SU-DHL-6 (cell line): Measurements from ENCODE around the gene SORCS2.

Source experiments
- H2AFZ ChIP-seq: fragments of 200-600 bp; sonication (generic); 2 replicates; pipeline ENCODE4 v1.6.1; 2014; ENCODE audit warnings: low read depth, mild to moderate bottlenecking, moderate library complexity, mixed read lengths, antibody characterized with exemption, low read length; ENCODE audit not compliant: severe bottlenecking
- H3F3A ChIP-seq: fragments of 200-600 bp; shearing (Covaris generic); 2 replicates; pipeline ENCODE4 v1.6.0; 2016; ENCODE audit warnings: antibody characterized with exemption, mild to moderate bottlenecking; ENCODE audit not compliant: insufficient read depth
- H3K27ac ChIP-seq: fragments of 200-600 bp; sonication (generic); 2 replicates; pipeline ENCODE4 v1.5.1; 2016; ENCODE audit warnings: low read depth, mild to moderate bottlenecking, low read length, moderate library complexity, mixed read lengths
- H3K27me3 ChIP-seq: fragments of 200-600 bp; sonication (generic), shearing (Covaris generic); 2 replicates; pipeline ENCODE4 v1.6.0; 2014; ENCODE audit warnings: mild to moderate bottlenecking, low read length
- H3K36me3 ChIP-seq: fragments of 200-600 bp; sonication (generic); 2 replicates; pipeline ENCODE4 v1.6.1; 2014; ENCODE audit warnings: mild to moderate bottlenecking, low read length, mixed read lengths
- H3K4me2 ChIP-seq: fragments of 300-600, 200-600 bp; shearing (Covaris generic), sonication (generic); 2 replicates; pipeline ENCODE4 v1.6.0; 2014; ENCODE audit warnings: low read length, low read depth, mild to moderate bottlenecking; ENCODE audit not compliant: poor library complexity, severe bottlenecking
- H3K4me3 ChIP-seq: fragments of 200-600 bp; sonication (generic); 2 replicates; pipeline ENCODE4 v1.5.1; 2014; ENCODE audit warnings: antibody characterized with exemption, low read length, mild to moderate bottlenecking, mixed read lengths; ENCODE audit not compliant: insufficient read depth, poor library complexity, severe bottlenecking
- H3K79me2 ChIP-seq: fragments of 200-600 bp; sonication (generic); 2 replicates; pipeline ENCODE4 v1.6.1; 2014; ENCODE audit warnings: mild to moderate bottlenecking, low read length, moderate library complexity; ENCODE audit not compliant: insufficient read depth
- H3K9ac ChIP-seq: fragments of 200-600 bp; sonication (generic); 2 replicates; pipeline ENCODE4 v1.7.0; 2014; ENCODE audit warnings: mild to moderate bottlenecking, low read length
- H3K9me2 ChIP-seq: fragments of 200-600 bp; sonication (generic); replicated peaks from 2 replicates; pipeline ENCODE4 v1.6.1; 2014; ENCODE audit warnings: low read length; ENCODE audit not compliant: insufficient read depth
- H3K9me3 ChIP-seq: fragments of 200-600 bp; sonication (generic); 2 replicates; pipeline ENCODE4 v1.6.1; 2014; ENCODE audit warnings: low read length, mixed read lengths; ENCODE audit not compliant: insufficient read depth
- H4K20me1 ChIP-seq: fragments of 200-600 bp; sonication (generic); 2 replicates; pipeline ENCODE4 v1.6.1; 2014; ENCODE audit warnings: low read depth, mild to moderate bottlenecking, antibody characterized with exemption, low read length, moderate library complexity, mixed read lengths
- EZH2phosphoT487 ChIP-seq: fragments of 200-600 bp; sonication (generic), shearing (Covaris generic); conservative IDR thresholded peaks from 2 replicates; pipeline ENCODE4 v1.6.1; 2018; ENCODE audit warnings: mild to moderate bottlenecking, antibody characterized with exemption, low read length, moderate library complexity, mixed read lengths
- TF ChIP-seq, protein P1 (sequence below): fragments of 200-600 bp; sonication (generic); IDR thresholded peaks from one replicate; pipeline ENCODE4 v1.5.1; 2017; ENCODE audit warnings: antibody characterized with exemption, mild to moderate bottlenecking, low read length, moderate library complexity; ENCODE audit not compliant: insufficient read depth, poor library complexity, severe bottlenecking

Gene SORCS2

DNA sequence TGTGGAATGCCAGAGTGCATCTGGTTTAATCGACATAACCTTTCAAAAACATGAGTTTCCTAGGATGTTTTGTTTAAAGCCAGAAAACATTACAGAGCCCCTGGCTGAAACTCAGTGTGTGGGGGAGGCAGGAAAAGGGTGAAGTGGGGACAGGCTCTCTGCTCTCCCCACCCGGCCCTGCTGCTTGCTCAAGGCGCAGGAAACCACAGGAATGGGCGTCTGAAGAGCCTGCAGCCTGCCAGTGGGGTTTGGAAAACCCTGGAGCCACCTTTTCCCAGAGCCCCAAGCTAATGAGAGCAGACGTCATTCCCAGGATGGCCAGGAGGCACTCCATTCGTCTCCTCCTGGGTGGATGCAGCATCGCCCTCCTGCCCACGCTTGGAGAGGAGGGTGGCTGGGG lies 506.7 kb downstream of the SORCS2 start:
- no peaks in the 10 kb centered on the region for H3K36me3 ChIP-seq
- H3K4me2 ChIP-seq, result no peak overlapping the region
- TF ChIP-seq, protein P1, sequence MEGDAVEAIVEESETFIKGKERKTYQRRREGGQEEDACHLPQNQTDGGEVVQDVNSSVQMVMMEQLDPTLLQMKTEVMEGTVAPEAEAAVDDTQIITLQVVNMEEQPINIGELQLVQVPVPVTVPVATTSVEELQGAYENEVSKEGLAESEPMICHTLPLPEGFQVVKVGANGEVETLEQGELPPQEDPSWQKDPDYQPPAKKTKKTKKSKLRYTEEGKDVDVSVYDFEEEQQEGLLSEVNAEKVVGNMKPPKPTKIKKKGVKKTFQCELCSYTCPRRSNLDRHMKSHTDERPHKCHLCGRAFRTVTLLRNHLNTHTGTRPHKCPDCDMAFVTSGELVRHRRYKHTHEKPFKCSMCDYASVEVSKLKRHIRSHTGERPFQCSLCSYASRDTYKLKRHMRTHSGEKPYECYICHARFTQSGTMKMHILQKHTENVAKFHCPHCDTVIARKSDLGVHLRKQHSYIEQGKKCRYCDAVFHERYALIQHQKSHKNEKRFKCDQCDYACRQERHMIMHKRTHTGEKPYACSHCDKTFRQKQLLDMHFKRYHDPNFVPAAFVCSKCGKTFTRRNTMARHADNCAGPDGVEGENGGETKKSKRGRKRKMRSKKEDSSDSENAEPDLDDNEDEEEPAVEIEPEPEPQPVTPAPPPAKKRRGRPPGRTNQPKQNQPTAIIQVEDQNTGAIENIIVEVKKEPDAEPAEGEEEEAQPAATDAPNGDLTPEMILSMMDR, result no peak
- TF ChIP-seq EZH2phosphoT487, result no peak
- H3K9me2 ChIP-seq, result no peaks in the 10 kb centered on the region
- no peak overlapping the region for H3K9ac ChIP-seq
- H3K9me3 ChIP-seq, result no peaks in the 10 kb centered on the region
- no peak overlapping the region for H3K4me3 ChIP-seq
- no peak overlapping the region for H3K27ac ChIP-seq
- H3K79me2 ChIP-seq, result no peaks in the 10 kb centered on the region
- H3F3A ChIP-seq, result no peaks in the 10 kb centered on the region
- H2AFZ ChIP-seq, result no peak overlapping the region
- H4K20me1 ChIP-seq, result no peaks in the 10 kb centered on the region
- H3K27me3 ChIP-seq, result no peaks in the 10 kb centered on the region

DNA sequence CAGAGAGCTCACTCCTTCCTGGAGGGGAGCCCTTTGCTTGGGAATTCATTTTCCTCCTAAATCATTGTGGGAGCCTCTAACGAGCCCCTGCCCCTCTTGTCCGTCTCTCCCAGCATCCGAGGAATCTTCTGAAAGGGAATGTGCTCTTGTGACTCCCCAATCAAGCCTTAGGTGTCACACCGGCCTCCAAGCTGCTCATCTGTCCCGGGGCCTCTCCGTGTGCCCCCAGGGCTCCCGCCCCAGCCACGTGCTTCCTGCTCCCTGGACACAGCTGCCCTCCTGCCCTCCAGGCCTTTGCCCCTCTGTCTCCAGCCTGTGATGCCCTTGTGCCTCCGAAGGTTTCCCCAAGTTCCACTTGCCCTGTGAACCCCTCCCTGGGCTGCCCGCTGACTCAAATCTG lies 507.5 kb downstream of the SORCS2 start:
- no peaks in the 10 kb centered on the region for H3K79me2 ChIP-seq
- H2AFZ ChIP-seq, result no peak overlapping the region
- TF ChIP-seq, protein P1, result no peak
- no peak for TF ChIP-seq EZH2phosphoT487
- no peaks in the 10 kb centered on the region for H4K20me1 ChIP-seq
- no peak overlapping the region for H3K4me2 ChIP-seq
- H3K4me3 ChIP-seq, result no peak overlapping the region
- no peaks in the 10 kb centered on the region for H3F3A ChIP-seq
- no peak overlapping the region for H3K9ac ChIP-seq
- no peaks in the 10 kb centered on the region for H3K9me2 ChIP-seq
- no peaks in the 10 kb centered on the region for H3K27me3 ChIP-seq
- H3K27ac ChIP-seq, result no peak overlapping the region
- H3K9me3 ChIP-seq, result no peaks in the 10 kb centered on the region
- no peaks in the 10 kb centered on the region for H3K36me3 ChIP-seq

DNA sequence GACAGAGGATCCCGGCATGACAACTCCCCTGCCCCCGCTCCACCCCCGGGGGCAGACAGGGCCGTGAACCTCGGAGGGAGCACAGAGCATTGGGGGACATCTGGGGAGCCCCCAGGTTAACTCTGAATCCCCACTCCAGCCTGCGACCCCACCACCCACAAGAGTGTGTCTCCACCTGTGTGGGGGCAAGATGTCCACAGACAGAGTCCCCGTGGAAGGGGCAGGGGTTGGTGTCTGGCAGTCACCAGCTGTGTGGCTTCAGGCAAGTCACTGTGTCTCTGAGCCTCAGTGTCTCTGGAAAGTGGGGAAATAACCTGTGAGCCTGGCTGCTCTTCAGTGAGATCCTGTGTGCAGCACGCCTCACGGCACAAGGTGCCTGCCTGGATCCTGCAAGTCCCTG lies 508.3 kb downstream of the SORCS2 start:
- no peak overlapping the region for H2AFZ ChIP-seq
- no peak for TF ChIP-seq EZH2phosphoT487
- TF ChIP-seq, protein P1, result no peak
- H3K4me2 ChIP-seq, result no peak overlapping the region
- H3K79me2 ChIP-seq, result no peaks in the 10 kb centered on the region
- H3K9me2 ChIP-seq, result no peaks in the 10 kb centered on the region
- no peaks in the 10 kb centered on the region for H3K9me3 ChIP-seq
- H3F3A ChIP-seq, result no peaks in the 10 kb centered on the region
- no peaks in the 10 kb centered on the region for H4K20me1 ChIP-seq
- H3K27me3 ChIP-seq, result no peaks in the 10 kb centered on the region
- no peak overlapping the region for H3K4me3 ChIP-seq
- no peak overlapping the region for H3K27ac ChIP-seq
- H3K9ac ChIP-seq, result no peak overlapping the region
- no peaks in the 10 kb centered on the region for H3K36me3 ChIP-seq
